ENCODE results near the gene KCMF1.

The KCMF1 gene

GRCh38 chr2:85015653-85016360 lies 44.8 kb downstream of the KCMF1 start:
- H3K4me3 ChIP-seq (ENCODE audit: low read depth, low read length) = no peak overlapping the region
- no peaks in the 10 kb centered on the region; a peak in 1 of 3 replicates for H3K36me3 ChIP-seq (ENCODE audit: control insufficient read depth in 2 of 2, insufficient read depth in 1 of 2, low read length in 2 of 2)
- TF ChIP-seq, protein P1, sequence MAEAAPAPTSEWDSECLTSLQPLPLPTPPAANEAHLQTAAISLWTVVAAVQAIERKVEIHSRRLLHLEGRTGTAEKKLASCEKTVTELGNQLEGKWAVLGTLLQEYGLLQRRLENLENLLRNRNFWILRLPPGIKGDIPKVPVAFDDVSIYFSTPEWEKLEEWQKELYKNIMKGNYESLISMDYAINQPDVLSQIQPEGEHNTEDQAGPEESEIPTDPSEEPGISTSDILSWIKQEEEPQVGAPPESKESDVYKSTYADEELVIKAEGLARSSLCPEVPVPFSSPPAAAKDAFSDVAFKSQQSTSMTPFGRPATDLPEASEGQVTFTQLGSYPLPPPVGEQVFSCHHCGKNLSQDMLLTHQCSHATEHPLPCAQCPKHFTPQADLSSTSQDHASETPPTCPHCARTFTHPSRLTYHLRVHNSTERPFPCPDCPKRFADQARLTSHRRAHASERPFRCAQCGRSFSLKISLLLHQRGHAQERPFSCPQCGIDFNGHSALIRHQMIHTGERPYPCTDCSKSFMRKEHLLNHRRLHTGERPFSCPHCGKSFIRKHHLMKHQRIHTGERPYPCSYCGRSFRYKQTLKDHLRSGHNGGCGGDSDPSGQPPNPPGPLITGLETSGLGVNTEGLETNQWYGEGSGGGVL (tag by site-specific recombination; IDR thresholded peaks at IDR 0.05) = no peak
- TF ChIP-seq, protein P2, sequence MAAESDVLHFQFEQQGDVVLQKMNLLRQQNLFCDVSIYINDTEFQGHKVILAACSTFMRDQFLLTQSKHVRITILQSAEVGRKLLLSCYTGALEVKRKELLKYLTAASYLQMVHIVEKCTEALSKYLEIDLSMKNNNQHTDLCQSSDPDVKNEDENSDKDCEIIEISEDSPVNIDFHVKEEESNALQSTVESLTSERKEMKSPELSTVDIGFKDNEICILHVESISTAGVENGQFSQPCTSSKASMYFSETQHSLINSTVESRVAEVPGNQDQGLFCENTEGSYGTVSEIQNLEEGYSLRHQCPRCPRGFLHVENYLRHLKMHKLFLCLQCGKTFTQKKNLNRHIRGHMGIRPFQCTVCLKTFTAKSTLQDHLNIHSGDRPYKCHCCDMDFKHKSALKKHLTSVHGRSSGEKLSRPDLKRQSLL (tag by site-specific recombination; IDR thresholded peaks at IDR 0.05) = no peak
- no peak for TF ChIP-seq ZSCAN4 (tag by site-specific recombination; IDR thresholded peaks at IDR 0.05)
- TF ChIP-seq ZNF354C (tag by site-specific recombination; IDR thresholded peaks at IDR 0.05; ENCODE audit: borderline replicate concordance, low read depth) = no peak
- no peak for TF ChIP-seq ZSCAN23 (tag by site-specific recombination; IDR thresholded peaks at IDR 0.05)
- TF ChIP-seq HOXD13 (CRISPR knock-in tag; IDR thresholded peaks at IDR 0.05; ENCODE audit: borderline replicate concordance) = no peak
- TF ChIP-seq ZNF626 (tag by site-specific recombination; IDR thresholded peaks at IDR 0.05) = no peak
- no peak for TF ChIP-seq ZNF16 (tag by site-specific recombination; IDR thresholded peaks at IDR 0.05; ENCODE audit: low read depth)
- TF ChIP-seq WT1 (tag by site-specific recombination; IDR thresholded peaks at IDR 0.05) = no peak
- no peak for TF ChIP-seq YY2 (tag by site-specific recombination; IDR thresholded peaks at IDR 0.05)
- TF ChIP-seq KLF1 (tag by site-specific recombination; IDR thresholded peaks at IDR 0.05) = no peak
- no peak for TF ChIP-seq ZNF521 (tag by site-specific recombination; IDR thresholded peaks at IDR 0.05)

DNA sequence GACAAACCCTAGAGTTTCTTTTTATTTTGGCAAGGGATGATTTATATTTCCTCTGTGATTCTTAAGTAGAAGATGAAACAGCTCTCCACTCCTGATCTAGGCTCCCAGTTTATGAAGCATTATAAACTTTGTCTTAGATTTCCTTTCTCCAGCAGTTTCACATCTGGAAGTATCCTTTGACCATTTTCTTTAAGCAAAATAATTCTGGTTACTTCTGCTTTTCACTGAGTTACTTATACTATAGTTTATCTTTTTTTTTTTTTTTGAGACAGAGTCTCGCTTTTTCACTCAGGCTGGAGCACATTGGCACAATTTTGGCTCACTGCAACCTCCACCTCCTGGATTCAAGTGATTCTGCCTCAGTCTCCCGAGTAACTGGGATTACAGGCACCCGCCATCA lies 45.5 kb downstream of the KCMF1 start:
- no peak overlapping the region for H3K27ac ChIP-seq (ENCODE audit: extremely low read depth, low read depth, low read length)
- CTCF ChIA-PET = interaction anchor here (0.6 to 3.0 kb wide), 9 partner anchors 13 to 268 kb away, joined by 3 to 21 read pairs (median 5); no protein-coding TSS in a partner anchor
- POLR2A ChIA-PET = no interaction called here
- H3K4me3 ChIP-seq (ENCODE audit: low read depth, low read length) = no peak overlapping the region
- H3K9me3 ChIP-seq (ENCODE audit: control insufficient read depth, insufficient read depth, low read depth, low read length) = no peaks in the 10 kb centered on the region
- H3K4me1 ChIP-seq (ENCODE audit: control insufficient read depth, insufficient read depth, low read length) = peaks cover 9% of the 10 kb centered on the region; the same call in 1 of the 2 replicates
- no peaks in the 10 kb centered on the region; a peak in 1 of 3 replicates for H3K36me3 ChIP-seq (ENCODE audit: control insufficient read depth in 2 of 2, insufficient read depth in 1 of 2, low read length in 2 of 2)
- TF ChIP-seq ZNF416 (tag by site-specific recombination; IDR thresholded peaks at IDR 0.05) (no peak), ZNF324 (tag by site-specific recombination; IDR thresholded peaks at IDR 0.05) (no peak), ZBTB20 (tag by site-specific recombination; IDR thresholded peaks at IDR 0.05) (no peak), ZNF664 (tag by site-specific recombination; IDR thresholded peaks at IDR 0.05) (no peak), ATF2 (tag by site-specific recombination; IDR thresholded peaks at IDR 0.05; ENCODE audit: low read depth) (no peak), ZNF121 (tag by site-specific recombination; IDR thresholded peaks at IDR 0.05) (no peak), ZNF530 (tag by site-specific recombination; IDR thresholded peaks at IDR 0.05; ENCODE audit: low read depth) (no peak), ZNF391 (tag by site-specific recombination; IDR thresholded peaks at IDR 0.05; ENCODE audit: borderline replicate concordance, low read depth) (no peak), PRDM10 (tag by site-specific recombination; IDR thresholded peaks at IDR 0.05) (no peak)
- TF ChIP-seq, protein P1 (tag by site-specific recombination; IDR thresholded peaks at IDR 0.05) = no peak

More at GRCh38 chr2:85015653-85016360, 44.8 kb downstream of the KCMF1 start:
- no peaks in the 10 kb centered on the region for H3K9me3 ChIP-seq (ENCODE audit: control insufficient read depth, insufficient read depth, low read depth, low read length)
- POLR2A ChIA-PET = interaction anchor here (0.5 to 1.3 kb wide), 5 partner anchors 37 to 979 kb away, joined by 3 to 6 read pairs (median 3); partner anchors contain the start of gene KCMF1
- CTCF ChIA-PET = interaction anchor here (0.6 to 3.0 kb wide), 13 partner anchors 12 to 268 kb away, joined by 3 to 21 read pairs (median 5); no protein-coding TSS in a partner anchor
- no peak overlapping the region for H3K27ac ChIP-seq (ENCODE audit: extremely low read depth, low read depth, low read length)
- peaks cover 10% of the 10 kb centered on the region; the same call in 1 of the 2 replicates for H3K4me1 ChIP-seq (ENCODE audit: control insufficient read depth, insufficient read depth, low read length)
